GM18505 (cell line): ENCODE results near the gene ESCO1.
"Not testable (repeated sequence)": the region's sequence is repeated elsewhere in the genome, so short reads cannot be mapped to it uniquely, and the experiment has no call there.

Experiments
- ATAC-seq: cut with Tn5 transposase; IDR thresholded peaks from one replicate; pipeline ENCODE4 v1.9.1; 2021; ENCODE audit not compliant: unreplicated experiment
- POLR2A ChIP-seq: IDR thresholded peaks from 4 replicates; pipeline ENCODE4 v1.6.1; 2011; ENCODE audit warnings: borderline replicate concordance; ENCODE audit not compliant: insufficient read depth, insufficient read length; ENCODE audit errors: extremely low read depth

ESCO1 gene

GRCh38 chr18:21600526-21601410, at the start of gene ESCO1:
ESCO1 (minus strand) TSS chr18:21600704; CDS start chr18:21574843, 25,861 bp downstream.
- ATAC-seq, result peak; percentile 83
- peak; percentile 95 for TF ChIP-seq POLR2A

GRCh38 chr18:21640375-21640774, 39.9 kb upstream of the ESCO1 start:
- ATAC-seq, result not testable (repeated sequence)

- no peak for TF ChIP-seq POLR2A
- no peak for ATAC-seq
Measured at GRCh38 chr18:21638822-21639221, 38.3 kb upstream of the ESCO1 start.

GRCh38 chr18:21636769-21637168, 36.3 kb upstream of the ESCO1 start:
- no peak for TF ChIP-seq POLR2A
- no peak for ATAC-seq

DNA sequence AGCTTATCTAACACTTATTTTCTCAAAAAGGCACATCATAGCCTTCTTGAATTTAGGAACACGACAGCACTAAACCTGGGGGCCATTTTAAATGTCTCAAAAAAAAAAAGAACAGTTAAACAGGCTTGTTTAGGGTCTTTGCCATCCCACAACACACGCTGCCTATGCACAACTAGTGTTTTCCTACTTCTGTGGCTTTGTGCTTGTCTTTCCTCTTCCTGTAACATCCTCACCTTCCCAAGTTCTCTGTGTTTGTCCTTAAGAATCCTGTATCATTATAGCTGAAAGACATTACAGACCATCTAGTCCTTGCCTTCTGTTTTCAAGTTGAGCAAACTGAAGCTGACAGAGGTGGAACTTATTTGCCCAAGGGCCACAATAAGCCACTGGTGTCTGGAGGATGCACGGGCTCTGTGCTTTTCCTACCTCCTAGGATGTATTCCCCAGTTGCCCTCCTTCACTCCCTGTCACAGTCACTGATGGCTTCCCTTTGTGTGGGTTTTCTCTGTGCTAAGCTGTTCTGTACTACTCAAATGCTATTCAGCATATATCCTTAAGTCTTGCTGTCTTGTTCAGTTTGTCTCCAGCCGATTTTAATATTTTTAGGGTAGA, 34.2 kb upstream of the ESCO1 start:
- no peak for ATAC-seq
- no peak for TF ChIP-seq POLR2A

DNA sequence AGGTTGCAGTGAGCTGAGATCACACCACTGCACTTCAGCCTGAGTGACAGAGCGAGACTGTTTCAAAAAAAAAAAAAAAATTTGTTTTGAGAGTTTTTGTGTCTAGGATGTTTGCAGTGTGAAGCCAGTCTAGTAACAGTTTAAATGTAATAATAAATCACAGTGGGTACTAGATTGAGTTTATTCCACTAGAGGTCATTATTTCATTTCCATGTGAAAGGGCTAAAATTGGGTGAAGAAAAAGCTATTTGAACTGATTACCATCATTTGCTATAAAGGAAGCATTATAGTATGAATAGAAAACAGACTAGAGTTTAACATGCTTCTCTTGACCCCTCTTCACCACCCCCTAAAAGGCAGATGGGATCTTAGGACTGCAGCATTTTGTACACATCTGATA, 31.9 kb upstream of the ESCO1 start:
- no peak for ATAC-seq
- no peak for TF ChIP-seq POLR2A

DNA sequence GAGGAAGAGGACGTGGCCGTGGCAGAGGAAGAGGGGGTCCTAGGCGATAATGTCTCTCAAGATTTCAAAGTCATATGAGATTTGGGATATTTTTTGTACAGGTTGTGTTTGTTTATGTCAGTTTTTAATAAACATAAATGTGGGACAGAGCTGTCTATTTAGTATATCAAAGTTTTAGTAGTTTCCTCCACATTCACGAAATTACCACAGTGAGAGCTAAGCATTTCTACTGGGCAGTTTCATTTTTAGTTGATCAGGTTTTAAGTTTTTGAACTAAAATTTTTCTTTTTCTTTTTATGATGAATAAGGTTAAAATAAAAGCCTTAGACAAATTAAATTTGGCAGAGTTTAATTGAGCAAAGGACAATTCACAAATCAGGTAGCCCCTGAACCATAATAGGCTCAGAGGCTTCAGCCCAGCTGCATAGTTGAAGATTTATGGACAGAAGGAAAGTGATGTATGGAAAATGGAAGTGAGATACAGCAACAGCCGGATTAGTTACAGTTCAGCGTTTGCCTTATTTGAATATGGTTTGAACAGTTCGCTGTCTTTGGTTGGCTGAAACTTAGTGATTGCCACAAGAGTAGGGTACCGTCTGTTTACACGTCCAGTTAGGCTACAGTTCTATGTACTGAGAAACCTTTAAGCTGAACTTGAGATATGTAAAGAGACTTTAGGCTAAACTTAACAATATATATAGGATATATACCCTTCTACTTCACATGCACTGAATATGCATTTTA, 28.8 kb upstream of the ESCO1 start:
- no peak for TF ChIP-seq POLR2A
- ATAC-seq, result peak; percentile 61

DNA sequence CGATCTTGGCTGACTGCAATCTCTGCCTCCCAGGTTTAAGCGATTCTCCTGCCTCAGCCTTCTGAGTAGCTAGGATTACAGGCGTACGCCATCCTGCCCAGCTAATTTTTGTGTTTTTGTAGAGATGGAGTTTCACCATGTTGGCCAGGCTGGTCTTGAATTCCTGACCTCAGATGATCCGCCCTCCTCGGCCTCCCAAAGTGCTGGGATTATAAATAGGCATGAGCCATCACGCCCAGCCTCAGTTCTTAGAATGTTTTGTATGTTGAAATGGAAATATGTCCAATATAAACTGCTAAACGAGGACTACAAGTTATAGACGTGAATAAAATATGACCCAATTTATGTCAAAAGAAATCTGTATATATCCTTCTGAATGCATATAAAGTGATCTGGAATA, 21.1 kb upstream of the ESCO1 start:
- not testable (repeated sequence) for ATAC-seq

GRCh38 chr18:21612125-21613039, 11.9 kb upstream of the ESCO1 start, which contains the start of gene SNRPD1:
SNRPD1 (plus strand) TSS chr18:21612314; CDS start chr18:21612430, 116 bp downstream.
- ATAC-seq, result peak; percentile 99
- peak; percentile 94 for TF ChIP-seq POLR2A

GRCh38 chr18:21611401-21612124, 11.1 kb upstream of the ESCO1 start:
- ATAC-seq, result not testable (repeated sequence)

- ATAC-seq, result no peak
- TF ChIP-seq POLR2A, result no peak
Measured at GRCh38 chr18:21605213-21605612, 4.7 kb upstream of the ESCO1 start.

- no peak for TF ChIP-seq POLR2A
- ATAC-seq, result no peak
Measured at GRCh38 chr18:21604671-21605070, 4.2 kb upstream of the ESCO1 start.
